GM18951 (cell line): ENCODE measurements around the gene TAF1A.

Experiments
- POLR2A ChIP-seq: IDR thresholded peaks from 4 replicates; pipeline ENCODE4 v1.6.1; 2011; ENCODE audit warnings: mild to moderate bottlenecking; ENCODE audit not compliant: insufficient read length, insufficient read depth; ENCODE audit errors: extremely low read depth
- in situ Hi-C: fragments of 300-500 bp; cut with MboI; formaldehyde crosslinking; loops from one replicate; pipeline ENCODE4 v1.12.0; 2022; ENCODE audit warnings: low sequenced_read_pairs, mixed read lengths, inconsistent platforms; ENCODE audit not compliant: unreplicated experiment

Gene TAF1A

DNA sequence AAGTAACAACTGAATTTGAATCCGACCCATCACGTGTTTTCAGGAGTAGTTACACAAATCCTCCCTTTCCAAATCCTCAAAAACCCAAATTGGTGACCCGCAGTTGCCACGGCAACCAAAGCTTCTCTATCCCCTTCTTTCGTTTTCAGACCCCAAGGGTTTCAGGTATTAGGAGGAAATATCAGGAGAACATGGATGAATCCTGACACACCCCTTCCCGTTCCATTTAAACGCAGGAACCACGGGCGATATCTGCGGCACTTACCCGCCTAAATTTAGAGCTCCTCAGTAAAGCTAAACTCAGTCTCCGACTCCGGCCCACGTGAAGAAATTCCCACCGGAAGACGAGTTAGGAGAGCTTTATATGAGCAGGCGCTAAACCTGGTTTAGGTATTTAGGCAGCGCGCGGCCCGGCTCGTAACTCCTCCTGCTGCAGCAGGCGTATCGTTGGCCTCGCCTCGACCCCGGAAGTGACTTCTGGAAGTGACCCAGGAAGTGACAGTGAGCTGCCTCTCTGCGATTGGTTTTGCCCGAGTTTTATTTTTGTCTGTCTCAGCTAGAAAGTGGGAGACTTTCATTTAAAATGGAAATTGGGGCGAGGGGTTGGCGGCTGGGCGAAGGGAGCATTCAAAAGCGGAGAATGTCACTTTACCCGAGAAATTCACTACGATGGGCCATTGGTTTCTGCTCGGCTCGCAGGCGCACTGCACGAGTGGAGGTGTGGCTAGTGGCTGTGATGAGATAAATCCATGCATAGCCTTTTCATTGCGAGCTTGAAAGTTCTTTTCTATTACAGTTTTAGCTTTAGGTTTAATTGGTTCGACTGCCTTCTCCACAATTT is at the start of gene TAF1A:
TSS of gene TAF1A (minus strand) at position 472 of the 841 bp plus-strand sequence.
- peak; percentile 75 for TF ChIP-seq POLR2A
- in situ Hi-C loops = no loop called here

DNA sequence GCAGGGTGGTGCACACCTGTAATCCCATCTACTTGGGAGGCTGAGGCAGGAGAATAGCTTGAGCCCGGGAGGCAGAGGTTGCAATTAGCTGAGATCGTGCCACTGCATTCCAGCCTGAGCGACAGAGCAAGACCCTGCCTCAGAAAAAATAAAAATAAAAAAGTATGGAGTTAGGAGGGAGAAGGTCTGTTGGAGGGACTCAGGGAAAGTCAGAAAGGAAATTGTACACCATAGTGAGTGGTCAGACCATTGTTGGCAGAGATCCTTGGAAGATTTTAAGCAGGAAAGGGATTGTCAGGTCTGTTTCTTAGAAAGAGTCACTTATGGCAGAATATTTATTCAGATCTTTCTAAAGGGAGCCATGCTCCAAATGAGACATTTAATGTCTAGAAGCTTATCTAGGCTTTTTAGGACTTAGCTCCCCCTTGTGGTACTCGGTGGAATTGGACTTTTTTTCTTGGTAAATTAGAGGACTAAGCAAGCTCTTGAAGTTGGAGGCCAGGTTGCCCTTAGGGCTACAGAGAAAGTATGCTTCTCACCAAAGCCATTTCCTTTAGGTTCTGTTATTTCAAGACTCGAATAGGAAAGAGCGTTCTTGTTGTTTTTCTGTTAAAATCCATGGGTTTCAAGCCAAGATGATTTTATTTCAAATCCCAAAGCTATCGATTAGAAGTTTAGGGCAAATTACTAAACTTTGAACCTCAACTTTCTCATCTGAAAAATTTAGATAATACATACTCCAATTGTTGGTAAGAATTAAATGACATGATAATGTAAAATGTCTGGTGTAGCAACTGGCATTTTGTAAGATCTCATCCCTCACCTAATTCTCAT is 44.7 kb upstream of the TAF1A start:
- no peak for TF ChIP-seq POLR2A
- in situ Hi-C loops = loop anchor here (5.0 kb wide), 1 partner anchor 177 kb away; no protein-coding TSS in a partner anchor

DNA sequence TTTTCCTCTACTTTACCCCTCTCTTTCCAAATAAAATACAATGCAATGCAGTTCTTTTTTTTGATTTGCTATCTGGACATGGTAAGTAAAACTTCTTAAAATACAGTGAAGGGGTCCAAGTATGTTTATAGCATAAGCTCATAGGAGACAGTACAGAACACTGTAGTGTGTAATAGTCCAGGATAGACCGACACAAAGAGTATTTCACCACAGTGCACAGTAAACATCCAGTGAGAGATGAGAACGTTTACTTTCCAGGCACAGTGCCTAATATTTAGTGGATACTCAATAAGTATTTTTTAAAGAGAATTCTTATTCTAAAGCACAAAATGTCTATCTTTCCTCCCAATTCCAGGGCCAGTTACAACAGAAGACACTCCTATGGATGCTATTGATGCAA is 43.0 kb upstream of the TAF1A start:
- in situ Hi-C loops = loop anchor here (5.0 kb wide), 1 partner anchor 175 kb away; no protein-coding TSS in a partner anchor
- TF ChIP-seq POLR2A = no peak

DNA sequence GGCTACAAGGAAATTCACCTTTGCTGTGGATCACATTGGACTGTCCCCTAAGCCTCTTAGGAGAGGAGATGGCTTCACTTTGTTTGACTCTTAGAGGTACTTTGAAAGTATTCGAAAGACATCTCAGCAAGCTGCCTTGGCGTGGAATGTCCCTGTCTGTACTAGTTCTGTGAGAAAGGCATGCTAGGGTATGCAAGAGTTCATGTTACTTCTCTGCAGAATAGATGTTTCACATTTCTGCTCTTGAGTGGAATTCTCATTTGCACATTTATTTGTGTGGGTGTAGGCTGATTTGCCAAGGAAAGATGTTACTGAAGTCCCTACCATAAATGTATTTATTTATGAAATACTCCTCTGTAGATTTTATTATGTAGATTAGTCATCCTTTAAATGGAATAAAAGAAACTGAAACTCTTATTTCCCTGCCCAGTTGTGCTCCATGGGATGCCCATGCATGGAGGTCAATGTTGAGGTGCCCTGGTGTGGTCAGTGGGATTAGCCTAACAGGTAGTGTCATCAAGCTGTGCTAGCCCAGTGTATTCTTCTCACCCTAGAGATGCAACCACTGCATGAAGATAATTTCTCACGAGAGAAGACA is 42.0 kb upstream of the TAF1A start:
- in situ Hi-C loops = loop anchor here (5.0 kb wide), 1 partner anchor 174 kb away; no protein-coding TSS in a partner anchor
- no peak for TF ChIP-seq POLR2A

DNA sequence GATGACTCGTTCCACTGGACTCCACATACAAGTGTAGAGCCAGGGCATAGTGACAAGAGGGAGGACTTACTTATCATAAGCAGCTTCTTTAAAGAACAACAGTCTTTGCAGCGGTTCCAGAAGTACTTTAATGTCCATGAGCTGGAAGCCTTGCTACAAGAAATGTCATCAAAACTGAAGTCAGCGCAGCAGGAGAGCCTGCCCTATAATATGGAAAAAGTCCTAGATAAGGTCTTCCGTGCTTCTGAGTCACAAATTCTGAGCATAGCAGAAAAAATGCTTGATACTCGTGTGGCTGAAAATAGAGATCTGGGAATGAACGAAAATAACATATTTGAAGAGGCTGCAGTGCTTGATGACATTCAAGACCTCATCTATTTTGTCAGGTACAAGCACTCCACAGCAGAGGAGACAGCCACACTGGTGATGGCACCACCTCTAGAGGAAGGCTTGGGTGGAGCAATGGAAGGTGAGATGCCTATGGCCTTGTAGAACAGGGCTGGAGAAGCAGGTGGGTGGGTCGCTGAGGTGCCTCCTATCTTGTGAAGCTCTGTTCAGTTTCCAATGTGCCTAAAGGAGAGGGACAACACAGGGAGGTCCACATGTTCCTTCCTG is 40.3 kb upstream of the TAF1A start:
- TF ChIP-seq POLR2A = no peak
- in situ Hi-C loops = loop anchor here (5.0 kb wide), 1 partner anchor 173 kb away; no protein-coding TSS in a partner anchor

DNA sequence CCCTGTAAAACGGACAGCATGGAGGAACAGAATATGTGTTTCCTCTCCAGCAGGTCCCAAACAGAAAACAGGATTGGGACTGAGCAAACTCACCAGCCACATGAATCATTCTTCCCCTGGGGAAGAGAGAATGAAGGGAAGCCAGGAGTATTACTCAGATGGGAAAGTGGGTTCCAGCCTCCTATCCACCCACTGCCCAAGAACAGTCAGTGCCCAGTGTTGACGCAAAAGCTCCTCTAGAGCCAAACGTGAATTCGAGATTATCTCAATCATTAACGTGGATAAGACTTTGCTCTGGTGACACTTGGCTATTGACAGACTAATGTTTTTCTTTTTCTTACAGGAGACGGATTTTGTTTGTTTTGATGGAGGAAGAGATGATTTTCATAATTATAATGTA is 37.5 kb upstream of the TAF1A start:
- in situ Hi-C loops = no loop called here
- TF ChIP-seq POLR2A = no peak

DNA sequence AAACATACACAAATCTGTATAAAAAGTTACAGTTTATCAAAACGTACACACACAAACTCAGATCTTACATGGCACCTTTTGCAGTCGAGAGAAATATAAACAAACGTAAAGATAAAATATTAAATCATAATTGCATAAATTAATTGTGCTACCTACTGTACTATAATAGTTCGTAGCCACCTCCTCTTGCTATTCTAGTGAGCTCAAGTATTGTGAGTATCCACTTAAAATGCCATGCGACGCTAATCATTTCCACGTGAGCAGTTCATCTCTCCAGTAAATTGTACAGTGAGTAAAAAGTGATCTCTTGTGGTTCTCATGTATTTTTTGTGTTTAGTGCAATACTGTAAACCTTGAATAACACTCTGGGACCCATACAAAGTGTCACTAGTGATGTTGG is 34.5 kb upstream of the TAF1A start:
- in situ Hi-C loops = no loop called here

DNA sequence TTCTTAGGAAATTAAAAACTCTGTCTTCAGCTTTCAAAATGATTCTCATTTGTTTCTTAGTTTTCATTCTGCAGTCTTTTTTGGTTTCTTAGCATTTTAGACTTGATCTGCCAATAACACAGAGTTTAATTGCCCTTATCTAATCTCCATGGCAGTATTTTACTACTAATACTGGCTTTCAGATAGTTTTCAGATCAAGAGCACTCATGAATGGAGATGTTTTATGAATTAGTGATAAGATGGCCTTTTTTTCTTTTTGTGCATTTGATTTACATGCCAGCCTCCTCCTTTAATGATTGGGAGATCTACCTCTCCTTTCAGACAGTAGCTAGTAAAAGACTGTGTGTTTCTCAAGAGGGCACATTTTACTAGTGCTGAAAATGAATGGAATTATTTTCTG is 33.7 kb upstream of the TAF1A start:
- no peak for TF ChIP-seq POLR2A
- in situ Hi-C loops = no loop called here

More for the DNA sequence above, 34.5 kb upstream of the TAF1A start:
- TF ChIP-seq POLR2A = no peak

DNA sequence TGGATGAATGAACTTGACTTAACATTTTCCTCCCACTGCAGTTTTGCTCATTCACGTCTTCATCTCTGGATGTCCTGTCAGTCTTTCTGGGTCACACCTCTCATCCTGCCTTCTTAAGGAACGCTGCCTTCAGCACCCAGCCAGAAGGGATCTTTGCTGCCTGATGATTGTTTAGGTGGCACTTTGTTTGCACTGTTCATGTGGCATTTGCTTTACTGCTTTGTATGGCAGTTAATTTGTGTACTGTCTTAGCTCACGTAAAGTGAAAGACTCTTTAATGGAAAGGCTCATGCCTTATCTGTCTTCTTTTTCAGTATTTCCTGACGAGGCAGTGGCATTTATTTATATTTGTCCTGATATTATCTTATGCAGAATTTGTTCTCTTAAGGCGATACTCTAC is 33.0 kb upstream of the TAF1A start:
- no peak for TF ChIP-seq POLR2A
- in situ Hi-C loops = no loop called here

DNA sequence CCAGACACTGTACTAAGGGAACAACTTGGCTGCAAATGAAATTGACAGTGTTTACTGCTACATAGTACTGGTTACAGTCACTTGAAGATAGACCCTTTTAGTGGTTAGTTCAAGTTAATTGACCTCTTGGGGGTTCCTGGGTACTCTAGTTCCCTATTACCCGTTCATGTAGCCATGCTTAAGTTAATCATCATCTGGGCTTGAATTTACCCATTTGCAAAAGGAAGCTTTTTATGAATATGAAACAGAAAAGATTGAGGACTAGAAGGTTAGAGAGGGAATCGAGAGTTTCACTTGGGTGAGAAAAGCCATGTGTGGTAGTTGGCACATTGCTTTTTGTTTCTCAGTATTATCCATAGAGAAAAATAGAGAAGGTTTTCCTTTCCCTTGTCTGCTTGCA is 30.8 kb upstream of the TAF1A start:
- in situ Hi-C loops = no loop called here
- TF ChIP-seq POLR2A = no peak

DNA sequence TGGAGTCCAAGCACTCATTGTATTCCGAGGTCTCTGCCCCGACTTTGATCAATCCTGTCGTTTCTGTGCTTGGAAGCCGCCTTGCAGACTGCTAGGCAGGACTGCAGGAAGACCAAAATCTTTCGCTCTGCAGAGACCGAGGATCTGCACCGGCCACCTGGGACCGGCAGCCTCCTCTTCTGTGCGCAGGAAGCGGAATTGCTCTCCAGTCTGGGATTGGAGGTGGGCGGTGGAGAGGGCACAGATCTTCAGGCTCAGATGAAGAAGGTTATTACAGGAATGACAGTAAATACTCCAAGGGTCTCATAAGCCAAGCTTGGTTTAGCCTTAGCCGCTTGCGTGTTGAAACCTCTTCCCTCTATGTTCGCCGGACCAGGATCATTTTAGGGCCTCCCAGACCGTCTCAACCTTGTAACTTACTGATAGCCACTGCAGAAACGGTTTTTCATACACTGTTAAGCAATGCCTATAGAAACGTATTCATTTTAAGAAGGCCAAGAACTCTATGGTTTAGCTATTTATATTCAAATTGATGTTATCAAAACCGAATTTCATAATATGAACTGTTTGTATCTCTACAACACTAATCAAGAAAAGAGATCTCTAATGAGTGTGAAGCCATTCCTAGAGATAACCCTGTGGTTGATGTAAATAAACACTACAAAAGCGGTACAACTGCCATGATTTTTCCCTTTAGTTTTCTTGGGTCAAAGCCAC is 29.3 kb upstream of the TAF1A start:
- no peak for TF ChIP-seq POLR2A

More for the DNA sequence above, 29.3 kb upstream of the TAF1A start:
- in situ Hi-C loops = no loop called here
